Kidney (tissue), 14 donors: ENCODE data around the gene GSG1L. TPM values are rescaled to one million over a fixed set of nuclear protein-coding genes. Genes with fewer than 3 reads are reported as not detected.

Source experiments
- DNase-seq, 5 donors: peaks; one replicate each; pipeline ENCODE4 v3.0.0-alpha.2; 2013 to 2020
- FAIRE-seq: peaks from 2 replicates; lab custom pipeline; 2012; peaks lifted over from hg19 to GRCh38; lab: Jason Lieb, UNC
- H3K27ac ChIP-seq, 2 donors: one replicate each; pipeline ENCODE4 v1.7.0; 2013; ENCODE audit warnings: low read depth in 2 of 2, low read length in 2 of 2, inconsistent platforms in 1 of 2
- H3K27me3 ChIP-seq: one replicate; pipeline ENCODE4 v1.7.1; 2013; ENCODE audit warnings: low read length, inconsistent platforms; ENCODE audit not compliant: control insufficient read depth, insufficient read depth
- H3K36me3 ChIP-seq, 3 donors: one replicate each; pipeline versions ENCODE4 v1.7.0 to v1.7.1; 2013; ENCODE audit warnings: low read length in 3 of 3, control low read depth in 1 of 3, inconsistent platforms in 1 of 3; ENCODE audit not compliant: insufficient read depth in 3 of 3, control insufficient read depth in 2 of 3
- H3K4me1 ChIP-seq, 3 donors: one replicate each; pipeline versions ENCODE4 v1.7.0 to v1.7.1; 2013; ENCODE audit warnings: low read length in 3 of 3, inconsistent platforms in 1 of 3, low read depth in 1 of 3; ENCODE audit not compliant: control insufficient read depth in 2 of 3, insufficient read depth in 2 of 3
- H3K4me3 ChIP-seq, 3 donors: one replicate each; pipeline versions ENCODE4 v1.7.0 to v1.8.1; 2013; ENCODE audit warnings: low read length in 3 of 3, control low read depth in 1 of 3, inconsistent platforms in 1 of 3
- H3K9ac ChIP-seq, 3 donors: one replicate each; pipeline versions ENCODE4 v1.7.0 to v1.7.1; 2013; ENCODE audit warnings: low read length in 3 of 3, control low read depth in 1 of 3, inconsistent platforms in 1 of 3
- H3K9me3 ChIP-seq, 3 donors: one replicate each; pipeline versions ENCODE4 v1.7.0 to v1.7.1; 2013; ENCODE audit warnings: low read length in 3 of 3, control low read depth in 1 of 3, inconsistent platforms in 1 of 3; ENCODE audit not compliant: control insufficient read depth in 2 of 3, insufficient read depth in 1 of 3
- CTCF ChIP-seq: IDR thresholded peaks from 3 replicates; pipeline ENCODE4 v1.5.1; 2012; ENCODE audit warnings: mild to moderate bottlenecking, moderate library complexity, borderline replicate concordance; ENCODE audit not compliant: insufficient read depth; ENCODE audit errors: extremely low read depth
- intact Hi-C: fragments of 100-400 bp; cut with DNase I; formaldehyde crosslinking; loops from one replicate; pipeline ENCODE4 v1.11.1; 2022
- polyA plus RNA-seq: library from polyadenylated mRNA; stranded (reverse); fragments of 350-450 nt; fragmentation: Illumina TruSeq; extraction: RNeasy Lipid Tissue Mini Kit (QIAGEN cat#74804); gene quantifications from one replicate; pipeline ENCODE4 v1.2.3, GENCODE V29; 2014; ENCODE audit warnings: low read depth, low replicate concordance; ENCODE audit not compliant: insufficient read depth
- total RNA-seq: library from RNA; stranded (reverse); fragmentation: NEBNext Ultra II Directional; extraction: Animal tissue kit (Norgen Biotek cat#: 25700); gene quantifications from one replicate; pipeline ENCODE4 v1.2.1, GENCODE V29; 2021
- donor health status: control.
- donor health status: control.
- donor health status: control.
- donor health status: control.
- donor health status: control.
- donor health status: DM: yes; HTN: yes; CAD: no.
- donor health status: Normal renal cell carcinoma (clear cell type).

Gene GSG1L
- total and polyA plus RNA-seq, 2 donors from 2014 or later, result not detected

DNA sequence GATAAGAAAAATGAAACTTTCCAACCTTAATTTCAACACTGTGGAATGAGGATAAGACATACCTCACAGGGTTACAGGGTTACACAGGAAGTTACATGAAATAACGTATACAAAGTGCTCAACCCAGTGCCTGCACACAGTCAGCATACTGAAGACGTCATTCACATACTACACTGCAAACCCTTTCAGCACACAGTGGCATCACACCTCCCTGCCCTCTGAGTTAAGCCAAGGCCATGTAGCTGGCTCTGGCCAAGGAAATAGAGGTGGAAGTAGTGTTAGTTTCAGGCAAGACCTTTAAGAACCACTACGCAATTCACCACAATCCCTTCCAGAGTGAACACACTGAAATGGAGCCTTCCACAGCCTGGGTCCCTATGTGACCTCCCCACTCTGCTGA is 46.6 kb upstream of the GSG1L start:
- Histone ChIP-seq H3K4me3 (no peak overlapping the region), H3K9ac (no peak overlapping the region), H3K4me1 (no peaks in the 10 kb centered on the region), H3K9me3 (no peaks in the 10 kb centered on the region), H3K27me3 (no peaks in the 10 kb centered on the region), H3K27ac (no peak overlapping the region), H3K36me3 (peaks cover 12 to 52% (median 47%) of the 10 kb centered on the region in 3 donors)
- DNase-seq, result no peak
- intact Hi-C loops, result no loop called here
- TF ChIP-seq CTCF, result no peak
- FAIRE-seq, result no peak

DNA sequence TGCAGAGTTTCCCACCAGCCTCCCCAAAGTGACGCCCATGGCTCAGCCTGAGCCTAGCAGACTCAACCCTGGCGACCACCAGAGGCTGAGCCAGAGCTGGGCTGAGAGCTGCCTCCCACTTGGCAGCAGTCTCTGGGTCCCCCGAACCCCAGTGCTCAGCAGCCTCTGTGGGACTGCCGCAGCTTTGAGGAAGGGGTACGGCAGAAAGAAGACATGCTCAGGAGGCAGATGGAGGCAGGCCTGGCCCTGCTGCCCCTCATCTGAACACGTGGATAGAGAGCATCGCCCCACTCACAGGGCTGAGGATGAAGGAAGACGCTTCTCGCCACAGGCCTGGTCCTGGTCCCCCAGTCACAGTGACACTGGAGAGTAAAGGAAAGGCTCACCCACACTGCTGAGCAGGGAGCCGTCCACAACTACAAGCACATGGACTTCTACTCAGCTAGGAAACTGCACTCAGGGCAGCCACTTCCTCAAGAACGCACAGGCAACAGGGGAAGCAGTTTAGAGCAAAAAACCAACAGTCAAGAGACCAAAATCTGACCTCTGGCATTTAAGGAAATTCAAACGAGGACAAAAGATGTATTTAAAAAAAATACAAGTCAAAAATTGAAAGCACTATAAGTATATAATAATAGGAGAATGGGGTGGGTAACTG is 45.2 kb upstream of the GSG1L start:
- no peak overlapping the region for H3K4me3 ChIP-seq
- TF ChIP-seq CTCF, result no peak
- no peak overlapping the region for H3K9ac ChIP-seq
- H3K9me3 ChIP-seq, result no peaks in the 10 kb centered on the region
- H3K27ac ChIP-seq, result no peak overlapping the region
- no peaks in the 10 kb centered on the region for H3K27me3 ChIP-seq
- FAIRE-seq (no peak), DNase-seq (no peak)
- no peaks in the 10 kb centered on the region for H3K4me1 ChIP-seq
- peaks cover 13 to 60% (median 59%) of the 10 kb centered on the region in 3 donors for H3K36me3 ChIP-seq
- intact Hi-C loops, result no loop called here

GRCh38 chr16:28107232-28107631 is 43.7 kb upstream of the GSG1L start:
- no peak for DNase-seq
- FAIRE-seq, result no peak
- Histone ChIP-seq H3K9me3 (no peaks in the 10 kb centered on the region), H3K27ac (no peak overlapping the region), H3K4me1 (no peaks in the 10 kb centered on the region), H3K4me3 (no peak overlapping the region), H3K27me3 (no peaks in the 10 kb centered on the region), H3K36me3 (peaks cover 11 to 66% (median 62%) of the 10 kb centered on the region in 3 donors), H3K9ac (no peak overlapping the region)
- TF ChIP-seq CTCF, result no peak
- intact Hi-C loops, result no loop called here
